IPS-18a (cell line): ENCODE measurements around the gene NAV2.

Experiments used
- H3K27ac ChIP-seq: one replicate; pipeline ENCODE4 v1.5.1; 2013; ENCODE audit warnings: low read length
- H3K27me3 ChIP-seq: one replicate; pipeline ENCODE4 v1.6.1; 2013; ENCODE audit warnings: mild to moderate bottlenecking, low read length; ENCODE audit not compliant: control insufficient read depth, insufficient read depth
- H3K36me3 ChIP-seq: one replicate; pipeline ENCODE4 v1.6.1; 2013; ENCODE audit warnings: low read depth, low read length; ENCODE audit not compliant: control insufficient read depth
- H3K4me1 ChIP-seq: one replicate; pipeline ENCODE4 v1.6.1; 2013; ENCODE audit warnings: low read depth, low read length; ENCODE audit not compliant: control insufficient read depth
- H3K4me3 ChIP-seq: one replicate; pipeline ENCODE4 v1.5.1; 2013; ENCODE audit warnings: low read length
- H3K9ac ChIP-seq: one replicate; pipeline ENCODE4 v1.6.1; 2013; ENCODE audit warnings: mild to moderate bottlenecking, low read length, moderate library complexity
- H3K9me3 ChIP-seq: one replicate; pipeline ENCODE4 v1.6.1; 2013; ENCODE audit warnings: low read depth, low read length; ENCODE audit not compliant: control insufficient read depth

Gene NAV2

GRCh38 chr11:20007386-20007785, 294.7 kb downstream of the NAV2 start:
- H3K27ac ChIP-seq = no peak overlapping the region
- H3K4me3 ChIP-seq = no peak overlapping the region
- H3K36me3 ChIP-seq = no peaks in the 10 kb centered on the region
- H3K4me1 ChIP-seq = peaks cover 21% of the 10 kb centered on the region
- H3K27me3 ChIP-seq = peaks cover 6% of the 10 kb centered on the region
- H3K9ac ChIP-seq = no peak overlapping the region
- no peaks in the 10 kb centered on the region for H3K9me3 ChIP-seq

DNA sequence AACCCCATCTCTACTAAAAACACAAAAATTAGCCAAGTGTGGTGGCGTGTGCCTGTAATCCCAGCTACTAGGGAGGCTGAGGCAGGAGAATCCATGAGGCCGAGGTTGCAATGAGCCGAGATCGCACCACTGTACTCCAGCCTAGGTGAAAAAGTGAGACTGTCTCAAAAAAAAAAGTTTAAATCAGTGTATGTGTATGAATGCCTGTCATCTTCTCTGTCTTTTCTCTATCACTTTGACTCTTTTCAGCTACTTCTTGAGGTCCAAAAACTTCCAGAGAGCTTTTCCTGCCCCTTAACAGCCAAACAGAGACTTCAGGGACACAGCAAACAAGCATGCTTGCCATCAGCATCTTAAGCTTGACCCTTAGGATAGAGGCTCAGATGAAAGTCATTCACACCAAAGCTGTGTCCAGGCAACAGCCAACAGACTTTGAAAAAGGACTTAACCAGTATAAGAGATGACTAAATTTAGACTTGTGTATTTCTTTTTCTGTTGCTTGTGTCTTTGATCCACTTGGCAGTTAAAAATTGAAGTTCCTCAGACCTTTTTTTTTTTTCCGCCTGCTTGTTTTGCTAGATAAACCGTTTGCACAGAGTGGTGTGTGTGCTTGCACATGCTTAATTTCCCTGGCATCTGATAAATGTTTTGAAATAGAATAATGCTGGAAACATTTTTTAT, 295.7 kb downstream of the NAV2 start:
- Histone ChIP-seq H3K4me1 (peaks cover 18% of the 10 kb centered on the region), H3K9me3 (no peaks in the 10 kb centered on the region), H3K27me3 (no peaks in the 10 kb centered on the region), H3K9ac (no peak overlapping the region), H3K4me3 (no peak overlapping the region), H3K27ac (no peak overlapping the region), H3K36me3 (no peaks in the 10 kb centered on the region)

DNA sequence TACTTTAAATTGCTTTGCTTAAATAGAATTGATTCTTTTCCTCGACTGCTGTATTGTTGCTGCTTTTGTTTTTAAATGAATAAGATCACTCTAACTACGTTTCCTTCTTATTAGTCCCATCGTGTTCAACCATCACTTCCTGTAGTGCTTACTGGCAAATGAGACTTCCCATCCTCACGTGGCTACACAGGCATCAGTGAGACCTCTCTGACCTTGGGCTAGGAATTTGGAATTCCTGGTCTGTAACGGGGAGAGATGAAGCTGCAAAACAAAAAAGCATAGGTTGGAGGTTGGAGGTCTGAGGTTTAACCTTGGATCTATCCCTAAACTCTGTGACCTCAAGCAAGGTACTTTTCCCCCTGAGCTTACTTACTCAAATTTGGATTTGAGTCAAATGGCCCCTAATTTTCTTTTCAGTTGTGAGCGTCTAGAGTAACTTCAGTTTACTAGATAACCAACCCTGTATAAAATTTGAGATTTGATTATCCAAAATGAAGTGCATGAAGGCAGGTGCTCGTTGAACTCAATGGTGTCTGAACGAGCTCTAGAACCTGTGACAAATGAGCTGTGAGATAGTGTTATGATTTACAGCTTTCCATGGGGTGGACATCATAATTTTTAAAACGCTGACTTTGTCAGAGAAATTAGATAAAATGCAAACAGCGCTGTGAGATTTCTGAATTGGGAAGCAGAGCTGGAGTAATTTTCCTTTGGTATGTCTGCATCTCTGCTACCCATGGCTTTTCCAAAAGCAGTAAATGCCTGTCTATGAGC, 296.4 kb downstream of the NAV2 start:
- H3K4me3 ChIP-seq = no peak overlapping the region
- no peaks in the 10 kb centered on the region for H3K27me3 ChIP-seq
- H3K27ac ChIP-seq = no peak overlapping the region
- H3K36me3 ChIP-seq = no peaks in the 10 kb centered on the region
- H3K9ac ChIP-seq = no peak overlapping the region
- peaks cover 21% of the 10 kb centered on the region for H3K4me1 ChIP-seq
- no peaks in the 10 kb centered on the region for H3K9me3 ChIP-seq

DNA sequence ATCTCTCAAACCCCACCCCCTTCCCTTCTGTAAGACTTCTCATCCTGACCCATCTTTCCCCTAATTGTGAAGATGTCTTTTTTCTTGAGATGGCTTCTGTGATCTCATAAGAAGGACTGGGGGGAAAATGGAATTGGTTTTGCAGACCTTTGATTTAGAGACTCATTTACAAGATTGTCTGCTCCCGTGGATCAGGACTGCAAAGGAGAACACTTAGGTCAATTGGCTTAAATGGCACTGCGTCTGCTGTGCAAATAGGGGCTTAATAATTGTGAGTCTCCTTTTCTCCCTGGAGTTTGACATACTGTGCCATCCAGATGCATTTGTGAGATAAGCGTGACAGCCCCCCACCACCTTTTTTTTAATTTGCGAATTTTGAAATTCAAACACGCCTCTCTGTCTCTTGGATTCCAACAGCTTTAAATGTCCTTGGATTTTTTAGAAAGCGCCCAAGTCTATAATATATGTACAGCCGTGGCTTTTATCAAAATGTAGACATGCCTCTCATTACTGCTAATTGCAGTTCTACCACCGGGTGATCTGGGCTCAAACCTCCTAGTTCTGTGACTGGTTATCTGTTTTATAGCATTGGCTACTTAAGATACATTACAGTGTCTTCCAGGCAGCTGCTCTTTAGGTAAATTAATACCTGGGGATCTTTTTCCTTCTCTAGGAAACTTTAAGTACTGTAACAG, 297.7 kb downstream of the NAV2 start:
- Histone ChIP-seq H3K4me1 (peaks cover 24% of the 10 kb centered on the region), H3K27ac (no peak overlapping the region), H3K27me3 (no peaks in the 10 kb centered on the region), H3K9me3 (no peaks in the 10 kb centered on the region), H3K36me3 (no peaks in the 10 kb centered on the region), H3K4me3 (no peak overlapping the region), H3K9ac (no peak overlapping the region)

- peaks cover 26% of the 10 kb centered on the region for H3K4me1 ChIP-seq
- H3K36me3 ChIP-seq = no peaks in the 10 kb centered on the region
- H3K27ac ChIP-seq = no peak overlapping the region
- no peak overlapping the region for H3K9ac ChIP-seq
- H3K4me3 ChIP-seq = no peak overlapping the region
- no peaks in the 10 kb centered on the region for H3K9me3 ChIP-seq
- H3K27me3 ChIP-seq = no peaks in the 10 kb centered on the region
These were observed 298.2 kb downstream of the NAV2 start for GRCh38 chr11:20010851-20011225.

GRCh38 chr11:20011307-20011951, 298.8 kb downstream of the NAV2 start:
- H3K27ac ChIP-seq = no peak overlapping the region
- no peaks in the 10 kb centered on the region for H3K27me3 ChIP-seq
- H3K4me3 ChIP-seq = no peak overlapping the region
- H3K9ac ChIP-seq = no peak overlapping the region
- peaks cover 31% of the 10 kb centered on the region for H3K4me1 ChIP-seq
- H3K36me3 ChIP-seq = no peaks in the 10 kb centered on the region
- no peaks in the 10 kb centered on the region for H3K9me3 ChIP-seq

GRCh38 chr11:20013346-20014066, 300.9 kb downstream of the NAV2 start:
- Histone ChIP-seq H3K27ac (no peak overlapping the region), H3K9me3 (no peaks in the 10 kb centered on the region), H3K27me3 (no peaks in the 10 kb centered on the region), H3K36me3 (no peaks in the 10 kb centered on the region), H3K9ac (no peak overlapping the region), H3K4me1 (peaks cover 38% of the 10 kb centered on the region), H3K4me3 (no peak overlapping the region)

DNA sequence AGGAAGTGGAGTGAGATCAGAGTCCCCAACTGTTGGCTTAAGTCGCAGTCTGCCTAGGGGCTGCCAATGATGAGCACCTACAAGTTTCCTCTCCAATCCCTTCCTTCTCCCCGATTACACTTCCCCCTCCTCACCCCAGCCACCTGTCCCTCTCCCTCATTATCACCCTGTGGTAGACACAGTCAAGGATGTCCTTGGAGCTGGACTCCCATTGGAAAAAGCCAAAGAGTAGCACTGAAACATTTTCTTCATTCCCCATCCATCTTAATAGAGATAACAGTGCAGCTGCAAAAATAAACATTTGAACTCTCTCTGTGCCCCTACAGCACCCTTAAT, 301.4 kb downstream of the NAV2 start:
- H3K9ac ChIP-seq = no peak overlapping the region
- no peak overlapping the region for H3K4me3 ChIP-seq
- no peaks in the 10 kb centered on the region for H3K27me3 ChIP-seq
- H3K4me1 ChIP-seq = peaks cover 38% of the 10 kb centered on the region
- no peaks in the 10 kb centered on the region for H3K9me3 ChIP-seq
- no peaks in the 10 kb centered on the region for H3K36me3 ChIP-seq
- H3K27ac ChIP-seq = no peak overlapping the region

- H3K36me3 ChIP-seq = no peaks in the 10 kb centered on the region
These were observed 302.5 kb downstream of the NAV2 start for GRCh38 chr11:20015101-20015500.

DNA sequence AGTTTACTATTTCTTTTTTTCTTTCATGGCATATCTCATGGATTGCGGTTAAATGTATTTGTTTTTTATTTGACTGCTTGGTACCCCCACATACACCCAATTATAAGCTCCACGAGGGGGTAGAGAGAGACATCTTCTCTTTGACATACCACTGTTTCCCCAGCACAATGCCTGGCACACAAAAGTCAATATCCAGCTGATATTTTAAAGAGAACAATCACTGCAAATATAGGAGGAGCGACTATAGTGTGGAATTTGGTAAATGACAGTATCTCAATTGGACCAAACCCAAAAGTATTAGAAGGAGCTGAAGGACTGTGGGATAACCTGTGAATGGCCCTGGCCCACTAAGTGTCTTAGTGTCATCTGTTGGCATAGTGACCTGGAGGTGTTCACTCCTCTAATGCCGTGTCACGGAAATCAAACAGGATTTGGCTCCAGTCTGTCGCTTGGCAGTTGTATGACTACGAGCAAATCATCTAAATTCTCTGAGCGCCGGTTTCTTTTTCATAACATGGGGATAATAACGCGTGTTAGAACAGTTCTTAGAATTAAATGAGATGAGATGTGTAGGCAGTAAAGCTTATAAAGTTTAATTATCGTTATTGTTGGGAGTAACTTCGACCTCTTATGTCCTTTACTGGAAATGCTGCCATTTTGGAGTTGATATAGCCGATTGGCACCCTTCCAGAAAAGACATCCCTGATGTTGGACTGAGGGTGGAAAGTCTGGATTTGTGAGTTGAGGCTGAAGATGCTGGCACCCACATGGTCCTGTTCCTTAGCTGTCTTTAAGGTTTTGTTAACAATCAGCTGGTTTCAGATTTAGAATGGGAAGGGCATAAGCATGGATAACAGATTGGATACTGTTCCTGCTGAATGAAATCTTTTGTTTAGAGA, 303.1 kb downstream of the NAV2 start:
- H3K27me3 ChIP-seq = no peaks in the 10 kb centered on the region
- H3K36me3 ChIP-seq = no peaks in the 10 kb centered on the region
- no peak overlapping the region for H3K27ac ChIP-seq
- H3K4me3 ChIP-seq = no peak overlapping the region
- no peaks in the 10 kb centered on the region for H3K9me3 ChIP-seq
- peaks cover 42% of the 10 kb centered on the region for H3K4me1 ChIP-seq
- no peak overlapping the region for H3K9ac ChIP-seq

More at GRCh38 chr11:20015101-20015500, 302.5 kb downstream of the NAV2 start:
- Histone ChIP-seq H3K4me1 (peaks cover 40% of the 10 kb centered on the region), H3K9me3 (no peaks in the 10 kb centered on the region), H3K4me3 (no peak overlapping the region), H3K27me3 (no peaks in the 10 kb centered on the region), H3K27ac (no peak overlapping the region), H3K9ac (no peak overlapping the region)
